ENCODE results near the gene FILIP1L.

FILIP1L gene

DNA sequence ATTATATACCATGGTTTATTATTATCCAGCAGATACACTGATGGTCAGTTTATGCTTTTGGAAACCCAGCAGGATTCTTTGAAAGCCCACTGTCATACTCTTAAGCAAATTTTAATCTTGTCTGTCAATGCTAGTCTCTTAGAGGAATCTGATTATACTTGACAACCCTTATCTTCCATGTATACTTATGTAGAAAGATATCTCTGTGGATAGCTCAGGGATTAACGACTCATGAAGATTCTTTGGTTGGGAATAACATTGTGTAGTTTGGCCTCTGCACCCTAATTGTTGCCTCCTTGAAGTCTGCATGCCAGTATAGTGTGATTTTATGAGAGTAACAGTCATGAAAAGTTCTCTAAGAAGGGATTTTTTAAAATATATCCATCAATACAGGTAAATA, 33.0 kb downstream of the FILIP1L start:
- Mint-ChIP-seq H3K36me3 (ENCODE audit: low read depth) (no peaks in the 10 kb centered on the region), H3K4me3 (no peak overlapping the region), H3K4me1 (peaks cover 10% of the 10 kb centered on the region), H3K27me3 (ENCODE audit: low read depth, poor library complexity) (no peaks in the 10 kb centered on the region), H3K9me3 (no peaks in the 10 kb centered on the region), H3K27ac (no peak overlapping the region)
- no peak for DNase-seq
- TF ChIP-seq, protein P1, sequence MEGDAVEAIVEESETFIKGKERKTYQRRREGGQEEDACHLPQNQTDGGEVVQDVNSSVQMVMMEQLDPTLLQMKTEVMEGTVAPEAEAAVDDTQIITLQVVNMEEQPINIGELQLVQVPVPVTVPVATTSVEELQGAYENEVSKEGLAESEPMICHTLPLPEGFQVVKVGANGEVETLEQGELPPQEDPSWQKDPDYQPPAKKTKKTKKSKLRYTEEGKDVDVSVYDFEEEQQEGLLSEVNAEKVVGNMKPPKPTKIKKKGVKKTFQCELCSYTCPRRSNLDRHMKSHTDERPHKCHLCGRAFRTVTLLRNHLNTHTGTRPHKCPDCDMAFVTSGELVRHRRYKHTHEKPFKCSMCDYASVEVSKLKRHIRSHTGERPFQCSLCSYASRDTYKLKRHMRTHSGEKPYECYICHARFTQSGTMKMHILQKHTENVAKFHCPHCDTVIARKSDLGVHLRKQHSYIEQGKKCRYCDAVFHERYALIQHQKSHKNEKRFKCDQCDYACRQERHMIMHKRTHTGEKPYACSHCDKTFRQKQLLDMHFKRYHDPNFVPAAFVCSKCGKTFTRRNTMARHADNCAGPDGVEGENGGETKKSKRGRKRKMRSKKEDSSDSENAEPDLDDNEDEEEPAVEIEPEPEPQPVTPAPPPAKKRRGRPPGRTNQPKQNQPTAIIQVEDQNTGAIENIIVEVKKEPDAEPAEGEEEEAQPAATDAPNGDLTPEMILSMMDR (IDR thresholded peaks at IDR 0.05) = no peak

DNA sequence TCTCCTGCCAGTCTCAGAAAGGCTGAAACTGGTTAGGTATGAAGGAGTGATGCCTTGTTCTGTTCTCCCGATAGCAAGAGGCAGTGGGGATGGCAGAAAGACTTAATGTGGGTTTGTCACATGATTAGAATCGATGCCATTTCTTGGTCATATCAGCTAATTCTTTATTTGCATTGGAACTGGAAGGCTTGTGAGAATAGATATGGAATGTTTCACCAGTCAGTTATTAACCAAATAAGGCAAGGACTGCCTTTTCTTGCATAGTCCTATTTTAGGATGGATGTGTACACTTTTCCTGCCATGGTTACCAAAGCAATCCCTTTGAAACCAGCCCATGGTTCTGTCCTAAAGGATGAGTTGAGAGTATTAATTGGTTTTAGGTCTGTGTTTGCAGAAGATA, 33.7 kb downstream of the FILIP1L start:
- H3K4me3 Mint-ChIP-seq = no peak overlapping the region
- peaks cover 18% of the 10 kb centered on the region for H3K4me1 Mint-ChIP-seq
- no peak overlapping the region for H3K27ac Mint-ChIP-seq
- TF ChIP-seq, protein P1 (IDR thresholded peaks at IDR 0.05) = no peak
- no peaks in the 10 kb centered on the region for H3K36me3 Mint-ChIP-seq (ENCODE audit: low read depth)
- no peak for DNase-seq
- H3K27me3 Mint-ChIP-seq (ENCODE audit: low read depth, poor library complexity) = no peaks in the 10 kb centered on the region
- no peaks in the 10 kb centered on the region for H3K9me3 Mint-ChIP-seq

DNA sequence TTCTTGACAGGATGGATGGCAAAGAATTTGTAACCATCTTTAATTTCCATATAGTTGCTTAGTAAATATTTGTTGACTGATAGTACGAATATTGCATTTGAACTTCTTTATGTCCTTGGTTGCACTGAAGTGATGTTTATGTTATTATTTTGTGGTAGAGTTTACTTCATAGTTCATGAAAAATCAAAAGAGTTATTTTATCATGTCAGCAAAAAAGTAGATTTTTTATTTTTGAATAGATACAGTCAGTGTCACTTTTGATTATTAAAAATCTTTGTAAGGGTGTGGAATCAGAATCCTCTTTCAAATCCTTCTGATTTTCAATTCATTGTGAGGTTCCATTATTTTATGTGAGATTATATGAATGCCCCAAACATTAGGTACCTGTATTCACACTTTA, 35.0 kb downstream of the FILIP1L start:
- no peaks in the 10 kb centered on the region for H3K27me3 Mint-ChIP-seq (ENCODE audit: low read depth, poor library complexity)
- TF ChIP-seq, protein P1 (IDR thresholded peaks at IDR 0.05) = no peak
- H3K4me1 Mint-ChIP-seq = peaks cover 26% of the 10 kb centered on the region
- H3K36me3 Mint-ChIP-seq (ENCODE audit: low read depth) = no peaks in the 10 kb centered on the region
- no peak overlapping the region for H3K27ac Mint-ChIP-seq
- no peaks in the 10 kb centered on the region for H3K9me3 Mint-ChIP-seq
- no peak for DNase-seq
- no peak overlapping the region for H3K4me3 Mint-ChIP-seq

DNA sequence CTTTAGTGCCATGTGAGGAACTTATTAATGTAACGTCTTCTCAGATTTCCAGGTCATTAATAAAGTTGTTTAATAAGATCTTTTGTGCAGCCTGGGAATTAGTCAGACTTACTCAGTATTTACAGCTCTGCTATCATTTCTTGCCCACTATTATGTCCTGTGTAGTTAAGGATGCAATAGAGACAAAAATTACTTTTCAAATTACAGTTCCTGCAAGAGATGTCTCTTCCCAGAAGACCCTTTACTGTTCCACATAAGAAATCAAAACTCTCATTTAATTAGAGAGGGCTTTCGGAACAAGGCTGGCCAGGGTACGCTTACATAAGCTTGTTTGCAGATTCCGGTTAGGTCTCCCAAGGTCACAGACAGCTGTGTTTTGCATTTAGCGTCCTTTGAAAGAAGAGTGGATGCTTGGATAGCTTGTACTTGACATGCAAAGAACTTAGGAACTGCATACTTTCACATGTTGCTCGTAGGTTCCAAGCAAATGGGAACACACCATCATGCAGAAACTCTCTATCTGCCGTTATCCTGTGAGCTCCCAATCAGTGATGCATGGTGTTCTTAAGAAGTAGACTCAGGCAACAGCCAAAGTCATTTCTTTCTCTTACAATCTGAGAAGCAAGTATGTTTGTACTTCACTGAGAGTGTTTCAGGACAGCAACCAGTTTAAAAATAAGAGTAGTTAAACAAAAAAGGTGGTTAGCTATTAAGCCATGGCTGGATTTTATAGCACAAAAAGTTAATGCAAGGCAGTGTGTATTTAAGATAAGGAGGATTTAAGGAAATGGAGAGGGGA, 37.4 kb downstream of the FILIP1L start:
- Mint-ChIP-seq H3K36me3 (ENCODE audit: low read depth) (peaks cover 4% of the 10 kb centered on the region), H3K27me3 (ENCODE audit: low read depth, poor library complexity) (no peaks in the 10 kb centered on the region), H3K9me3 (no peaks in the 10 kb centered on the region), H3K4me1 (peaks cover 43% of the 10 kb centered on the region), H3K27ac (peak overlapping the region; percentile 75), H3K4me3 (no peak overlapping the region)
- TF ChIP-seq, protein P1 (IDR thresholded peaks at IDR 0.05) = no peak
- no peak for DNase-seq

DNA sequence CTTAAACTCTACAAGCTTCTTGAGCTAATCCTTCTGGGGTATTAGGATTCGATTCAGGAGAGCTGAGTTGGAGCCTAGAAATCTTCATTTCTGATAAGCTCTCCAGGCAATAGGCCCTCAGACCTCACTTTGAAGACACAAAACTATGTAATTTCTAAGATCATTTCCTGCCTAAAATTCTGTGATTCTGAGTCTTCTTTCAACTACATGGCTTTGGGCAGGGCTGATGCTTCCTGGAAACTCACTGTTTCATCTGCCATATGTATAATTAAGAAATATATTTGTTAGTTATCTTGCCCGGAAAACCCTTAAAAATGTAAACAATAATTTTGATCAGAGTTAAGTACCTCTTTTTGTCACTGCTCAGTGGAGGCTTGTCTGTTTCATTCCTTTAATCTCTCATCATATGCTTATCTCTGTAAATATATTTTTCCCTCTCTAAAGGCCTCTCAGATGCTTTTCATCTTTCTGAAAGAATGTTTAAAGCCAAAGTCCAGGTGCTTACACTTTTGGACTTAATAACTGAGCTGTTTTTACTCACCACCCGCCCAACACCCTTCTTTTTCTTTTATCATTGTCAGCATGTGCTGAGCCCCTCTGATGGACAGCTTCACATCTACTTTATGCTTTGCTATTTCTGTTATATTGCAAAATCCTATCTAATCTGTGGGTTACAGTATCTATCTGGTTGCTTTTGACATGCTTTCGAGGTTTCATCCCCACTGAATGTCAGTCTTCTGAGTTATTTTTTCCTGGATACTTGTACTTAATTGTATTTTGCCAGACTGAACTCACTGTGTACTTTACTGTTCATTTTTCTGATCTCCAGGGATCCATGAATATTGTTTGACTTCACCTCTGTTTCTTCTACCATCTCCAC, 38.2 kb downstream of the FILIP1L start:
- Mint-ChIP-seq H3K4me3 (no peak overlapping the region), H3K36me3 (ENCODE audit: low read depth) (peaks cover 4% of the 10 kb centered on the region), H3K4me1 (peaks cover 43% of the 10 kb centered on the region), H3K27ac (no peak overlapping the region), H3K9me3 (no peaks in the 10 kb centered on the region), H3K27me3 (ENCODE audit: low read depth, poor library complexity) (peaks cover 3% of the 10 kb centered on the region)
- TF ChIP-seq, protein P1 (IDR thresholded peaks at IDR 0.05) = no peak
- no peak for DNase-seq

All from nephron progenitor cell (in vitro differentiated cells).